Amniotic stem cell (primary cell): ENCODE measurements around the gene MAPK7.

ENCODE experiments used
- DNase-seq: peaks from one replicate; lab custom pipeline; 2025; lab: John Stamatoyannopoulos, UW

MAPK7 gene

DNA sequence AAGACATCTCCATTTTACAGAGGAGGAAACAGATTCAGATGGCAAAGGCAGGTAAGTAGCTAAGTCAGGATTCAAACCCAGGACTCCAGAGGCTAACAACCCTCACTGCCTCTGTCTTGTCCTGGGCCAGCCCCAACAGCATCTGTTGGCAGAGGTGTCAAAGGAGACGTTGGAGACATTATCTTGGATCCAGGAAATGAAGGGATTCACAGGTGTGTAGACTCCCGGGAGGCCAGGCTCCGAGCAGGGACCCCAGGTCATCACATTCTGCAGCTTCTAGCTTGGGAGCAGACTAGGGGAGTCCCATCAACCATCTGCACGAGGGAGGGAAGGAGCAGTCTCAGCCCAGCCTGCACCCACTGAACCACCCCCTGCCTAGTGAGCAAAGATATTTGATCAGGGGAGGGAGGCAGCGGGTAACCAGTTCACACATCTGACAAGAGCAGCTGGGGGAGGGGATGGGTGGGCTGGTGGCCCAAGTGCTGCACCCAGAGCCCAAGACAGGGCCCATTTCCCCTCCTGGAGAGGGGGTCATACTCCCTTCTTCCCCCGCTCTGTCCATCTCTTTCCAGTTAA, 14.8 kb upstream of the MAPK7 start:
- no peak for DNase-seq

DNA sequence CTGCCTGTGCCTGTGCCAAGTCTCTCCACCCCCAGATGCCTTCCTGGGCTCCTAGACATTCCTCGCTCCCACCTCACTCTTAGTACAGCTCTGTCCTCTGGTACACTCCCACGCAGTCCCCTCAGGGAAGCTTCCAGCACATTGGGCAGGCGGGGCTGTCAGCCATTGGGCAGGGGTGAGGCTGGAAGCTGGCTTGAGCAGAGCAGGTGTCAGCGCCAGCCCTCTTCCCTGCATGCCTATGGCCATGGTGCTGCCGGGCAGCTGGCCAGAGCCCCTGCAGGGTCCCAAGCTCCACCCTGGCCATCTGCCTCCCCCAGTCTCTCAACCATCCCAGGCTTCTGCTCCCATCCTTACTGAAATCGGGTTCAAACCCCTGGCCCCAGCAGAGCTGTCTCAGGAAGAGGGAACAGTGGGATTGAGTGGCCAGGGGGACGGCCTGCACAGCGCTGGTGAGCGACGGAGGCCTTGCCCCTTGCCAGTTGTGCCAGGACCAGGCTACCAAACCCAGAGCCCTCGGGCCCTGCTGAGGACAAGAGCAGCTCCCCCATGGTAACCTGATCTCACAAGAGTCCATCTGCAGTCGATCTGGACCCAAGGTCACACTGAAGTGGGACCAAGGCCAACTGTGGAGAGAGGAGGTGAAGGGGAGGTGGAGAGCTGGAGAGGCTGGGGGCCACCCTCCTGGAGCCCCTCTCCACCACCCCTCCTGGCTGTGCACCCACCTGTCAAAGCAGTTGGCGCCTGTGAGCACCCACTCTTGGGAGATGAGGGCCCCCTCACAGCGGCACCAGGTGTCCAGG, 13.4 kb upstream of the MAPK7 start:
- no peak for DNase-seq

DNA sequence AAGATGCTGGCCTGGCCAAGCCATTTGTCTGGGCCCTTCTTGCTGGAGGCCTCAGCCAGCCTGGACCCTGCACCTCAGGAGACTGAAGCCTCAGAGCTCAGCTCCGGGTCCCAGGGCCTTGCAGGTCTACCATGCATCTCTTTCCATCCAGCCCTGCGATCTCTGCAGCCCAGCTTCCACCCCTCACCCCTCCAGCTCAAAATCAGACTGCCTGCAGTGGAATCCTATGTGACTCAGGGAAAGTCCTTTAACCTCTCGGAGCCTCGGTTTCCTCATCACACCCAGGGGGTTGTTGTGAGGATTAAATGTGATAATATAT, 12.8 kb upstream of the MAPK7 start:
- no peak for DNase-seq

DNA sequence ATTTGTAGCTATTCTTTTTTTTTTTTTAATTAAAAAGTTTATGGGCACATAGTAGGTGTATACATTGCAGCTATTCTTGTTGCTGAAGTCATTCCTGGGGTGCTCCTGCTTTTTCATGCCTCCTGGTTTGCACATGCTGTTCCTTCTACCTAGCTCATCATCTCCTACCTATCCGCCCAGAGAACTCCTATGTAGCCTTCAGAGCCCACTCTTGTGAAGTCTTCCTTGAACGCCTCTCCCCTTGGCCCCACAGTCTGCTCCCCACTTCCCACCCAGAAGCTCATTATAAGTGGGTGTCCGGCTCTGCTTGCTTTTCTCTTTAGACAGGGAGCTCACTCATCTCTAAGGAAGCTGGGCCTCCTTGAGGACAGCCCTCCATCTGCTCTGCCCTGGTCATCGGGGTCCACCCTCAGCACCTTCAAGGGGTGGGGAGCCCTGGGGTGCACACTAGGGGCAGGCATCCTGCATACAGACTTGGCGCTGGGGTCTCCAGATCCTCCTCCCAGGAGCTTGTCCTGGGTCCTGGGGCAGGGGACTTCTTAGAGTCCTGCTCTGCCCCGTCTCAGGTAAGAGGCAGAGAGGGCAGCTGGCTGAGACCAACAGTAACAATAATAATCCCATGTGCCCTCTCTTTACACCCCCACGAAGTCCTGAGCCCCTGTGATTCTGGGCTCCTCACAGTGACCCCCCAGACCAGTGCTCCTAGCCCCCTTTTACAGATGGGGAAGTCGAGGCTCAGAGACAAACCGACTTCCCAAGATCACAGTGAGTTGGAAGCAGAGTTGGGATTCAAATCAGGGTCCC, 12.3 kb upstream of the MAPK7 start:
- no peak for DNase-seq

DNA sequence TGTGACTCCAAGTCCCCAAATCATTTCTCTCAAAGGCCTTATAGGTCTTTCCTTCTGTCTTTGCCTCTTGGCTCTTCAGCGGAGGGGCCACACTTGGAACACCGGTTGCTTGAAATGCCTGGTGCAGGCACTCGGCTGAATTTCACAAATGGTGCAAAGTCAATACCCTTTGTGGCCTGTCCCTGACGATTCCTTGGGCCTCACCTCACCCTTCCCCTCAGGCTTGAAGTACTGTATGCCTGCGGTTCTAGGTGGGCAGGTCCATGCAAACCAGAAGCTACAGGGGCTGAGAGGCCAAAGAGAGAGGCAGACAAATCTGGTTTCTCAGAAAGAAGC, 11.7 kb upstream of the MAPK7 start:
- no peak for DNase-seq

DNA sequence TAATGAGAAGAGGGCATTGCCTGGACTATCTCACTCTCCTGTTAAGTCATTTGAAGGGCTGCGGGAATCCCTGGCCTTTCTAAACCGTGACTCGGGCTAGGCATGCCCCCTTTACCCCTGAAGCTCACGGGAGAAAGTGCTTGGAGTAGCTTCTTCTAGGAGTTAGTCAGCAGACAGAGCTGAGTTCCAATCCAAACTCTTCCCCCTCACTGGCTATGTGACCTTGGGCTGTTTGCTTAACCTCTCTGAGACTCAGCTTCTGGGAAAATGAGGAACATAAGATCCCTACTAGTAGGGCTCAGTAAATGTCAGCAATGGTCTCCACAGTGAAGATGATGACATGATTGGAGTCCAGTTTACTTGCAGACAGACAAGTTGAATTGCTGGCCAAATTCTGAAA, 10.1 kb upstream of the MAPK7 start:
- DNase-seq, result no peak

DNA sequence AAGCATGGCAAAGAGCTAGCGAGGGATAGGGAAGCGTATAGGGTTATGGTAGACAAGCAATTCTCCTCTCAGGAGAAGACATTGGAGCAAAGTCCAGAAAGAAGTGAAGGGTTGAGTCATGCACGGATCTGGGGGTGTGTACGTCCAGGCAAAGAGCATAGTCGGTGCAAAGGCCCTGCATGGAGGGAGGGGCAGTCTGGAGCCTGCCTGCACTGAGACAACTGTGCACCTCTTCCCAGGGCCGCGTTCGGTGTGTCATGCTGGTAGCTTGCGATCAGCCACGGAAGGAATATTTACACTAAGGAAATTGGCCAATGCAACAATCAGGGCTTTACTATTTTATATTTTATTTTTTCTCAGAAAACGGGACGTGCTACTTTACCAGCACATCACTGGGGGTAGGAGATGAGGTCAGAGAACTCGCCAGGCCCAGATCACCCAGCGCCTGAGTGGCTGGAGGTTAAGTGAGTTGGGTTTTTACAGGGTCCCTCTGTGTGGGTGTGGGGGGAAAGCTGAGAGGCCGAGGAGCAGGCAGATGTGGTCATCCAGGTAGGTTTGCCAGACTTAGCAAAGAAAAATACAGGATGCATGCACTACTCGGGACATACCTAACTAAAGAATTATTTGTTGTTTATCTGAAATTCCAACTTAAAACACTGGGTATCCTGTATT, 9.1 kb upstream of the MAPK7 start:
- DNase-seq, result no peak

DNA sequence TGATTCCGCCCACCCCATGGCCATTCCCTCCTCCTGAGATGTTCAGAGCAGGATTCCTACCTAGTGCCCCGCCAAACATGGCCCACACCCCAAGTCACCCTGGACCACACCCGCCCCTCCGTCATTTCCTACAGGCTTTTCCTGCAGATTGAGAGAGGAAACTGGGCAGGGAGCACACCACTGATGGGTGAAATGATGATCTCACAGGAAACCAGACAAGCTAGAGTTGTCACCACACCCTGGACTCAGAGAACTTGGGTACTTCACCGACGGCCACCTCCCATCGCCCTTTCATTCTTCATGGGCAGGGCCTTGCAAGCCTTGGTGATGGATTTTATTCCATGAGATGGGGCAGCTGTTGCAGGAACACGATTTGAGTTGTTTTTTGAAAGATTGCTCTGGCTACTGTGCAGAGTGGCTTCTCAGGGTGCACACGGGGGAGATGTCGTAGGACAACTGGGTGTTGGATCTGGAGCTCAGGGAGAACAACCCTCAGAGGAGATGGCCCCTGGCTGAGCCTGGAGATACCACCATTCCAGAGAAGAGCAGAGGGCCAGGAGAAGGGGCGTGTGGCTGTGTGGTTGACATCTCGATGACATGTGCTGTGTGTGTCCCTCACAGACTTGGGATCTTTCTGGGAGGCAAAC, 8.3 kb upstream of the MAPK7 start:
- DNase-seq, result no peak

DNA sequence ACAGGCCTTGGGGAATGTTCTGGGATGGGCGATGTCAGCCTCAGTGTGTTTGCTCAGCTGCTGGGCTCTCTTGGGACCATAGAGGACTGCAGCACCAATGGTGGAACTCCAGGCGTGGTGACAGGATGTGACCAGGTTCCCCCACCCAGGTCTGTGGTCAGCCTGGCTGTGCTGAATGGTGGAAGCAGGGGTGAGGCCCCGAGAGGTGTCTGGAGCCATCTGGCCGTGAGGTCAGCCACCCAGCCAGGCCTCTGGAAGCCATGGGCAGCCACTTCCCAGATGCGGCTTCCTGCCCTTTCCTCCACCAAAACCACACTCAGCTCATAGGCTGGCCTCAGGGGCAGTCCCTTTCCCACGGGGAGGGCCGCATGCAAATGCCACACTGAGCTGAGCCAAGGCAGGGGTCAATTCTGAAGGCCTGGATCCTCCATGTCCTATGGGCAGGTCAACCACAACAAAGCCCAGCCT, 7.8 kb upstream of the MAPK7 start:
- no peak for DNase-seq

DNA sequence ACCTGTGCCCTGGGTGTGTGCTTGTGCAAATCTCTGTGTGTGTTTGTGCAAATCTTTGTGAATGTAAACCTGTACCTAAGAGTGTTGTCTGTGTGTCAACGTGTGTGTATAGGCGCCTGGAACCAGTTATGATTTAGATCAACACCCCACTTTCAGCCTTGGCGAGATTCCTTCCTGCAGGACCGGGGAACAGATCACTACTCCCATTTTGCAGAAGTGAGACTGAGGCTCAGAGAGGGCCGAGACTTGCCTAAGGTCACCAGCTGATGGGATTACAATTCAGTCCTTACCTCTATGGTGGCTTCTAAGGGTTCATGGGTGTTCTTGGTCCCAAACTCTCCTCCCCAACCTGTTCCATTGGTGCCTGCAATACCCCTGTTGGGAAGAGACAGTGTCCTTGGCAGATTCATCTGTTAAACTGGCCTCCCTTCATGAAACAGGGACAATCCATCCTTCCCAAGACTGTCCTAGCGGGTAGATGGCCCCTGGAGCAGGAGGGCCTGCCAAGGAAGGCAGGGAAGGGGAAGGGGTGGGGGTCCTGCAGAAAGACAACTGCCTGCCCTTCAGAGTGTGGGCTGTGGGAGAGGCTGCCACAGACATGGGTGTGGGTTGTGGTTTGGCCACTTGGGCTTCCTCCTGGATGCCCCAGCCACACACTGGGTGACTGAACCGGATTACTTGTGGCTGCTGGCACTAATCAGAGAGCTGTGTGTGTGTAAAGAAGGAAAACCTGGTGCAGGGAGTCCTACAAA, 6.9 kb upstream of the MAPK7 start:
- DNase-seq, result no peak

DNA sequence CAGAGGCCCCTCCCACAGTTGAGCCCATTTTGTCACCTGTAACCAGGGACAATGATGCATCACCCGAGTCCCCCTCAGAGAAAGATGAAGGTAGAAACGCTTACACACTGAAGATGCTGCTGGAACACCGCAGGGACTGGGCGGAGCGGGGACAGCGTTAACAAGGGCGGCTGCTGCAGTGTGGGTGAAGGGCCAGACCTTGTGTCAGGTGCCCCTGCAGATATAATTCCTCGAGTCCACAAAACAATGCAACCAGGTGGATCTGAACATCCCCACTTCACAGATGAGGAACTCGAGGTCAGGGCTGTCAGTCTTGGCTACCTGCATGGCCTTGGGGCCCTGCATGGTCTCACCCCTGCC, 6.3 kb upstream of the MAPK7 start:
- DNase-seq, result no peak

DNA sequence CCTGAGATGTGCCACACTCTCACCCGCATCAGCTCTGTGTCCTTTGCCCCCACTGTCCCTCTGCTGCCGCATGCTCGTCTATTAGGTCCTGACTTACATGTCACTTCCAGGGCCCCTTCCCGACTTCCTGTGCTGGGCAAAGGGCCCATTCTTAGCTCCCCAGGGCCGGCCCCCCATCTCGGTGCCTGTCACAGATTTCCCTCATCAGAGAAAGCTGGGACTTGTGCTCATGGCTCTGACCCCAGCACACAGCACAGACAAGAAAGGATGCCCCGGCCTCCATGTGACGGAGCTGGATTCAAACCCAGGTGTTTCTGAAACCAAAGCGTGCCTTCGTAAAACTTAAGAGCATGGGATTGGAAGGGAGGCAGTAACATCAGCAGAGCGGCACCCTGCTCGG, 5.9 kb upstream of the MAPK7 start:
- DNase-seq, result no peak

DNA sequence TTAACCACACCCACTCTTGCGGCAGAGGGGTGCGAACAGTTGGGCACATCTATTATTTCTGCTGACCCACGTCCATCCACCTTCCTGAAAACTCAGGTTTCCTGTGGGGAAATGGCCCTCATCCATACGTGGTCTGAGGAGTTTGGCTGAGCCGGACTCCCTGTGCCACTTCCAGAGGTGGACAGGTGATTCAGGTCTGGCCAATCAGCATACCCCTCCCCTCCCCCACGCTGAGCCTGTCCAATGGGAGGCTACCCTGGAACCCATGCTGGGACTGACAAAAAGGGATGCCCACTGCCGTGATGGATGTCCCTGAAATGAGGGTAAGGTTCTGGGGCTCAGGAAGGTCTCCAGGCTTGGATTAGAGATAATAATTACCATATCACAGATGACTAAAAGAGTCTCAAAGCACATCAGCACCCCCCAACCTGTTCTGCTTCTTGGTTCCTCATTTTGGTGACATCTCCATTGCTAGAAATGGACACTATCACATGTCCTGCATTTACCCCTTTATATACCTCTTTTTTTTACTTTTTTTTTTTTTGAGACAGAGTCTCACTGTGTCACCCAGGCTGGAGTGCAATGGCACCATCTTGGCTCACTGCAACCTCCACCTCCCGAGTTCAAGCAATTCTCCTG, 5.3 kb upstream of the MAPK7 start:
- no peak for DNase-seq

DNA sequence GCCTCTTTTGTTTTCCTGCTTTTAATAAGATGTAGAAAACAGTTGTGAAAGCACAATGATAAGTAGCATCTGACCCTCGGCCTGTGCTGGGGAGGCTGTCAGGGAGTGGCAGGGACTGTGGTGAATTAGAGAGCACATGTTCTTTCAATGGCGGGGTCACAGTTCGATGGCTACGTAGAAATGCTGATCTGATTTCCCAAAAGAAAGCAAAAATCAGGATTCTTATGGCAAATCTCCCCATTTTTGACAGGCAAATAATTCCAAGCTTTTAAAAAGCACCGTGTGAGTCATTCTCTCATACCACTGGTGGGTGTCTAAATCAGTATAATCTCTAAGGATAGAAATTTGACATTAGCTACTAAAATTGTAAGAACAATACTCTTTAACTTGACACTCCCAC, 4.2 kb upstream of the MAPK7 start:
- DNase-seq, result no peak

DNA sequence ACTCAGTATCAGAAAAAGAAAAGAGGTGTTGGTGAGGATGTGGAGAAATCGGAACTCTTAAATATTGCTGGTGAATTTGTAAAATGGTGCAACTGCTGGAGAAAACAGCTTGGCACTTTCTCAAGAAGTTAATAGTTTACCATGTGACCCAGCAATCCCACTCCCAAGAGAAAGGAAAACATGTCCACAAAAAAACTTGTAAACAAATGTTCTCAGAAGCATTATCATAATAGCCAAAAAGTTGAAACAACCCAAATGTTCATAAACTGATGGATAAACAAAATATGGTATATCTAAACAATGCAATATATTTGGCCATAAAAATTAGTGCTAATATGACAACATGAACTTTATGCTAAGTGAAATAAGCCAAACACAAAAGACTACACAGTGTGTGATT, 2.6 kb upstream of the MAPK7 start:
- DNase-seq, result no peak

DNA sequence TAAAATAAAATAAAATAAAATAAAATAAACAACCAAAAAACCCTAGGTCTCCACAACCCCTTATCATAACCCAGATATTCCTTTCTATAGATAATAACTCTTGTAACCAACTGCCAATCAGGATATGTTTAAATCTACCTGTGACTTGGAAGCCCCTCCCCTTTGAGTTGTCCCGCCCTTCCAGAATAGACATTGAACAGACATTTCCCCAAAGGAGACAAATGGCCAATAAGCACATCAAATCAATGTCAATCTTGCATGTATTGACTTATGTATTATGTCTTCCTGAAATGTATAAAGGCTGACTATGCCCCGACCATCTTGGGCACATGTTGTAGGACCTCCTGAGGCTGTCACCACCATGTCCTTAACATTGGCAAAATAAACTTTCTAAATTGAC, 1.5 kb upstream of the MAPK7 start:
- DNase-seq, result no peak

DNA sequence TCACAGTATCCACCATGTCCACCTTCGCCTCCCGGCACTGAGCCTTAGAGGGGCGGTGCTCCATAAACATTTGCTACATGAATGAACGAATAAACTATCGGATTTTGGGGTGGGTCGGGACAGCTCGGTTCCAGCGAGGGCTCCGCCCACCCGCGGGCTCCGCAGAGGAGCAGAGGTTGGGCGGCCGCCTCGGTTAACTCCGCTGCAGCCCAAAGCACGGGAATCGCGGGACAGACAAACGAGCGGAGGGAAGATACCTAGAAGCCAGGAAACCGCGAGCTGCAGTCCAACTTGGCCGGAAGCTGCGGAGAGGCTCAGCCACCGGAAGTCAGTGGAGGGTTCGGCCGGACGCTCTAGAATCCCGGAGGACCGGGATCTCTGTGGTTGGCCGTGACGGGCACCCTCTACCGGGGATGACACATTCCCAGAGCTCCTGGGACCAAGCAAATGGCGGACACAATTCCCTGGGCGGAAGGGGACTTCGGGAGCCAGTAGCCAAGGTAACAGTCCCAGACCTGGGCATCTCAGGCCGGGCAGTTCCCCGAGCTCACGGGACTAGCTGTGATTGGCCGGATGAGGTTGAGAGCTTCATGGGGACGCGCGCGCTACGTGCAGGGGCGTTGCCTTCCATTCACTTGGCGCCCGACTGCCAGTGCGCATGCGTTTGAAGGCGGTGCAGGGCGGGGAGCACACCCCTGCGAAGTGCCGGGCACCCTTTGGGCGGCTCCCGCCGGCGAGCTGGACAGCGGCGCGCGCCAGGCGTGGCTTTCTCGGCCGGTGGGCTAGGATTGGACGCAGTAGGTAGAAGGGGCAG, 489 bp upstream of the MAPK7 start:
- peak; percentile 98 for DNase-seq

DNA sequence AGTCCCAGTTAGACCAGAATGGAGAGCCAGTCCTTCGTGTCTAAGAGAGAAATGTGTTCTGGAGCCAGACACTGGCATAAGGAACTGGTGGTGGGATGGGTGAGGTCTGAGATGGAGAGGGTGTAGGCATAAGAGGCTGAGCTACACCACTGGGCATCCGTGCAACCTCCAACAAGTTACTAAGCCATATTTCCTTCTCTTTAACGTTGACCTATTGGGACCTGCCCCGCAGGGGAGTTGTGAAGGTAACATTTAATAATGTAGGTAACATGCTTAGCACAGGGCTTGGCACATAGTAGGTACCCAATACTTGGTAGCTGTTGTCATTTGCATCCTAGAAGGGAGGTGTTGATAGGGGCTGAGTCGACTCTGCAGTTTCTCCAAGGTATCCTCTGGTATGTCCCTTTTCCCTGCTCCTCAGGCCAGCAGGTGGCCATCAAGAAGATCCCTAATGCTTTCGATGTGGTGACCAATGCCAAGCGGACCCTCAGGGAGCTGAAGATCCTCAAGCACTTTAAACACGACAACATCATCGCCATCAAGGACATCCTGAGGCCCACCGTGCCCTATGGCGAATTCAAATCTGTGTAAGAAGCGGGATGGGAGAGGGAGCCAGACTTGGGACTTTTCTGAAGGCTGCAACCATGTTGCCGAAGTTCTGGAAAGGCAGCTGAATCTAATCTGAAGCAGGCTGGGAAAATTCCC, 1.2 kb downstream of the MAPK7 start:
- DNase-seq, result no peak

DNA sequence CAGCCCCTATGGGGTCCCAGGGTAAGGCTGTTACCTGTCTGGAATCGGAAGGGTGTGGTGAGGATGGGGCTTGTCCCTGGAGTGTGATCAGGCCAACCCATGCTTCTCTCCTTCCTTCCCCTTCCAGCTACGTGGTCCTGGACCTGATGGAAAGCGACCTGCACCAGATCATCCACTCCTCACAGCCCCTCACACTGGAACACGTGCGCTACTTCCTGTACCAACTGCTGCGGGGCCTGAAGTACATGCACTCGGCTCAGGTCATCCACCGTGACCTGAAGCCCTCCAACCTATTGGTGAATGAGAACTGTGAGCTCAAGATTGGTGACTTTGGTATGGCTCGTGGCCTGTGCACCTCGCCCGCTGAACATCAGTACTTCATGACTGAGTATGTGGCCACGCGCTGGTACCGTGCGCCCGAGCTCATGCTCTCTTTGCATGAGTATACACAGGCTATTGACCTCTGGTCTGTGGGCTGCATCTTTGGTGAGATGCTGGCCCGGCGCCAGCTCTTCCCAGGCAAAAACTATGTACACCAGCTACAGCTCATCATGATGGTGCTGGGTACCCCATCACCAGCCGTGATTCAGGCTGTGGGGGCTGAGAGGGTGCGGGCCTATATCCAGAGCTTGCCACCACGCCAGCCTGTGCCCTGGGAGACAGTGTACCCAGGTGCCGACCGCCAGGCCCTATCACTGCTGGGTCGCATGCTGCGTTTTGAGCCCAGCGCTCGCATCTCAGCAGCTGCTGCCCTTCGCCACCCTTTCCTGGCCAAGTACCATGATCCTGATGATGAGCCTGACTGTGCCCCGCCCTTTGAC, 2.4 kb downstream of the MAPK7 start:
- no peak for DNase-seq
